Ovary (tissue), 9 donors: Measurements from ENCODE around the gene ATP6V1B1. TPM values are rescaled to one million over a fixed set of nuclear protein-coding genes. Genes with fewer than 3 reads are reported as not detected.

Experiments used
- DNase-seq, 5 donors: peaks; one replicate each; pipeline ENCODE4 v3.0.0-alpha.2; 2019 to 2020
- H3K27ac ChIP-seq, 2 donors: fragments of 200-600 bp; one replicate each; pipeline versions ENCODE4 v1.5.1 to v1.8.0; 2019 to 2022
- H3K27me3 ChIP-seq: fragments of 200-600 bp; one replicate; pipeline ENCODE4 v1.8.0; 2022
- H3K36me3 ChIP-seq: fragments of 200-600 bp; sonication (generic); one replicate; pipeline ENCODE4 v1.5.1; 2019
- H3K4me1 ChIP-seq: one replicate; pipeline ENCODE4 v1.8.1; 2013; ENCODE audit warnings: mild to moderate bottlenecking, moderate library complexity; ENCODE audit not compliant: insufficient read depth
- H3K4me3 ChIP-seq: fragments of 200-600 bp; sonication (generic); one replicate; pipeline ENCODE4 v1.5.1; 2017
- H3K9me3 ChIP-seq, 2 donors: fragments of 200-600 bp in 1 of 2; sonication (generic) in 1 of 2; one replicate each; pipeline versions ENCODE4 v1.5.1 to v1.8.1; 2013 to 2019; ENCODE audit warnings: mild to moderate bottlenecking in 1 of 2, moderate library complexity in 1 of 2
- CTCF ChIP-seq, 3 donors: fragments of 450-650 bp in 2 of 3; fragments of 200-600 bp in 1 of 3; IDR thresholded peaks; one replicate each; pipeline versions ENCODE4 v1.5.1 to v1.8.0; 2016 to 2022; ENCODE audit warnings: antibody characterized with exemption in 3 of 3, mild to moderate bottlenecking in 1 of 3
- EP300 ChIP-seq: sonication (generic); formaldehyde crosslinking; IDR thresholded peaks from one replicate; pipeline ENCODE4 v1.6.1; 2017; ENCODE audit warnings: antibody characterized with exemption
- POLR2A ChIP-seq: fragments of 450-650 bp; IDR thresholded peaks from one replicate; pipeline ENCODE4 v1.6.1; 2017; ENCODE audit warnings: antibody characterized with exemption, mild to moderate bottlenecking, moderate library complexity
- WGBS, 3 donors: extraction: QIAGEN DNeasy Blood & Tissue Kit in 1 of 3; methylation state at CpG; one replicate each; pipeline versions ENCODE4 v1.1.5 to v1.1.7; 2013 to 2017; 5-methylcytosine and 5-hydroxymethylcytosine counted together
- intact Hi-C, 4 donors: fragments of 100-400 bp; cut with DNase I; formaldehyde crosslinking; loops; one replicate each; pipeline versions ENCODE4 v1.11.0 to v1.15.1; 2022 to 2023
- polyA plus RNA-seq, 2 donors: library from polyadenylated mRNA; stranded (reverse); fragments of 200-250 nt in 1 of 2; fragments of 350-450 nt in 1 of 2; fragmentation: Illumina TruSeq in 1 of 2; extraction: RNeasy Lipid Tissue Mini Kit (QIAGEN cat#74804) in 1 of 2; gene quantifications; one replicate each; pipeline ENCODE4 v1.2.3, GENCODE V29; 2013 to 2014
- total RNA-seq, 7 donors: library from RNA; depleted of rRNA in 2 of 7; stranded (reverse); fragments of >200 nt in 2 of 7; fragmentation: NEBNext Ultra II Directional in 3 of 7; extraction: Animal tissue kit (Norgen Biotek cat#: 25700) in 3 of 7; gene quantifications; one replicate each; pipeline versions ENCODE4 v1.1.0 to v1.2.4, GENCODE V29; 2016 to 2023
- donor health status: DM: no; HTN: no; CAD: no; lungs with moderate emphysema.
- donor health status: DM: no; HTN: no; CAD: no.
- donor health status: Bipolar disorder and iron deficiency.
- donor health status: DM: yes; HTN: yes; CAD: no.
- donor health status: DM: no; HTN: no; CAD: no.
- donor health status: DM: yes; HTN: yes; CAD: no.

Gene ATP6V1B1
- total and polyA plus RNA-seq, 9 donors, result 0.62 to 11.9 (median 1.6) TPM; not detected in 1

- Histone ChIP-seq H3K4me1 (no peaks in the 10 kb centered on the region), H3K4me3 (no peak overlapping the region), H3K36me3 (no peaks in the 10 kb centered on the region), H3K27ac (no peak overlapping the region), H3K27me3 (no peaks in the 10 kb centered on the region), H3K9me3 (no peaks in the 10 kb centered on the region)
- no peak for DNase-seq
- 67 to 73% (median 73%) methylated on average over 6 of the region's 6 CpGs for WGBS, 3 donors
- intact Hi-C loops, result no loop called here
- TF ChIP-seq EP300, result no peak
- TF ChIP-seq CTCF (IDR thresholded peaks at IDR 0.05), result no peak
These were observed 22.1 kb downstream of the ATP6V1B1 start for GRCh38 chr2:70957798-70958197.

GRCh38 chr2:70958759-70959158 lies 23.1 kb downstream of the ATP6V1B1 start:
- Histone ChIP-seq H3K4me3 (no peak overlapping the region), H3K36me3 (no peaks in the 10 kb centered on the region), H3K27me3 (no peaks in the 10 kb centered on the region), H3K4me1 (no peaks in the 10 kb centered on the region), H3K27ac (no peak overlapping the region), H3K9me3 (no peaks in the 10 kb centered on the region)
- 94 to 96% (median 94%) methylated on average over 6 of the region's 6 CpGs for WGBS, 3 donors
- TF ChIP-seq EP300, result no peak
- no peak for TF ChIP-seq POLR2A
- TF ChIP-seq CTCF (IDR thresholded peaks at IDR 0.05), result no peak
- intact Hi-C loops, result no loop called here
- DNase-seq, result no peak

GRCh38 chr2:70959271-70959761 lies 23.6 kb downstream of the ATP6V1B1 start:
- no peak for DNase-seq
- no peaks in the 10 kb centered on the region for H3K9me3 ChIP-seq
- no peaks in the 10 kb centered on the region for H3K27me3 ChIP-seq
- WGBS, 3 donors, result 91 to 96% (median 94%) methylated on average over 9 of the region's 9 CpGs
- no peak for TF ChIP-seq POLR2A
- no peak for TF ChIP-seq EP300
- no peak for TF ChIP-seq CTCF (IDR thresholded peaks at IDR 0.05)
- no peaks in the 10 kb centered on the region for H3K4me1 ChIP-seq
- H3K36me3 ChIP-seq, result no peaks in the 10 kb centered on the region
- no peak overlapping the region for H3K27ac ChIP-seq
- intact Hi-C loops, result no loop called here
- H3K4me3 ChIP-seq, result no peak overlapping the region

GRCh38 chr2:70959851-70960832 lies 24.4 kb downstream of the ATP6V1B1 start:
- 79 to 85% (median 84%) methylated on average over 16 to 17 of the region's 17 CpGs for WGBS, 3 donors
- Histone ChIP-seq H3K27me3 (no peaks in the 10 kb centered on the region), H3K4me3 (no peak overlapping the region), H3K9me3 (no peaks in the 10 kb centered on the region), H3K36me3 (no peaks in the 10 kb centered on the region), H3K4me1 (no peaks in the 10 kb centered on the region), H3K27ac (no peak overlapping the region)
- no peak for DNase-seq
- TF ChIP-seq POLR2A (no peak), CTCF (IDR thresholded peaks at IDR 0.05) (no peak), EP300 (no peak)
- intact Hi-C loops, result no loop called here
